A673 (cell line): ENCODE data around the gene LY86.

Source experiments
- EZH2 ChIP-seq: fragments of 200-600 bp; sonication (generic); IDR thresholded peaks from 2 replicates; pipeline ENCODE4 v1.6.1; 2017; ENCODE audit warnings: borderline replicate concordance, low read depth, mild to moderate bottlenecking, mixed read lengths, antibody characterized with exemption, low read length; ENCODE audit not compliant: poor library complexity, severe bottlenecking
- TF ChIP-seq, protein P1 (sequence below): fragments of 300-800, 200-600 bp; sonication (generic); conservative IDR thresholded peaks from 2 replicates; pipeline ENCODE4 v1.5.1; 2017; ENCODE audit warnings: low read depth, mild to moderate bottlenecking, antibody characterized with exemption, low read length, moderate library complexity, mixed read lengths

GRCh38 chr6:6565069-6565468, 23.5 kb upstream of the LY86 start:
- TF ChIP-seq, protein P1, sequence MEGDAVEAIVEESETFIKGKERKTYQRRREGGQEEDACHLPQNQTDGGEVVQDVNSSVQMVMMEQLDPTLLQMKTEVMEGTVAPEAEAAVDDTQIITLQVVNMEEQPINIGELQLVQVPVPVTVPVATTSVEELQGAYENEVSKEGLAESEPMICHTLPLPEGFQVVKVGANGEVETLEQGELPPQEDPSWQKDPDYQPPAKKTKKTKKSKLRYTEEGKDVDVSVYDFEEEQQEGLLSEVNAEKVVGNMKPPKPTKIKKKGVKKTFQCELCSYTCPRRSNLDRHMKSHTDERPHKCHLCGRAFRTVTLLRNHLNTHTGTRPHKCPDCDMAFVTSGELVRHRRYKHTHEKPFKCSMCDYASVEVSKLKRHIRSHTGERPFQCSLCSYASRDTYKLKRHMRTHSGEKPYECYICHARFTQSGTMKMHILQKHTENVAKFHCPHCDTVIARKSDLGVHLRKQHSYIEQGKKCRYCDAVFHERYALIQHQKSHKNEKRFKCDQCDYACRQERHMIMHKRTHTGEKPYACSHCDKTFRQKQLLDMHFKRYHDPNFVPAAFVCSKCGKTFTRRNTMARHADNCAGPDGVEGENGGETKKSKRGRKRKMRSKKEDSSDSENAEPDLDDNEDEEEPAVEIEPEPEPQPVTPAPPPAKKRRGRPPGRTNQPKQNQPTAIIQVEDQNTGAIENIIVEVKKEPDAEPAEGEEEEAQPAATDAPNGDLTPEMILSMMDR = no peak
- TF ChIP-seq EZH2 = no peak
